Fibroblast of villous mesenchyme (primary cell): ENCODE results near the gene MST1. TPM values are rescaled to one million over a fixed set of nuclear protein-coding genes. Genes with fewer than 3 reads are reported as not detected.

Source experiments
- DNase-seq: peaks from one replicate; pipeline ENCODE4 v3.0.0-alpha.2; 2010; ENCODE audit warnings: low read depth
- H3K4me3 ChIP-seq: 2 replicates; pipeline ENCODE4 v1.5.1; 2011; ENCODE audit warnings: low read depth, mild to moderate bottlenecking, low read length
- CTCF ChIP-seq: IDR thresholded peaks from 2 replicates; pipeline ENCODE4 v1.5.1; 2012; ENCODE audit warnings: low read depth, mild to moderate bottlenecking, low read length; ENCODE audit not compliant: insufficient read depth
- total RNA-seq: library from RNA; depleted of rRNA; stranded (reverse); fragments of >200 nt; gene quantifications from 2 replicates; pipeline ENCODE4 v1.2.3, GENCODE V29; 2012

MST1 gene
- total RNA-seq, 1 donor: 1.7 TPM

DNA sequence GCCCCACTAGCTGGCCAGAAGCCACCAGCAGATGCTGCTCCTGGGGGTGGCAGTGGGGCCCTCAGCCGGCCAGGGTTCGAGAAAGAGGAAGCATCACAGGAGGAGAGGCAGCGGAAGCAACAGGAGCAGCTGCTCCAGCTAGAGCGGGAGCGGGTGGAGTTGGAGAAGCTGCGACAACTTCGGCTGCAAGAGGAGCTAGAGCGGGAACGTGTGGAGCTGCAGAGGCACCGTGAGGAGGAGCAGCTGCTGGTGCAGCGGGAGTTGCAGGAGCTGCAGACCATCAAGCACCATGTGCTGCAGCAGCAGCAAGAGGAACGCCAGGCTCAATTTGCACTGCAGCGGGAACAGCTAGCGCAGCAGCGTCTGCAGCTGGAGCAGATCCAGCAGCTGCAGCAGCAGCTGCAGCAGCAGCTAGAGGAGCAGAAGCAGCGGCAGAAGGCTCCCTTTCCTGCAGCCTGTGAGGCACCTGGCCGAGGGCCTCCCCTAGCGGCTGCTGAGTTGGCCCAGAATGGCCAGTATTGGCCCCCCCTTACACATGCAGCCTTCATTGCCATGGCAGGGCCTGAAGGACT is 32.6 kb downstream of the MST1 start:
- DNase-seq: no peak
- no peak for TF ChIP-seq CTCF
- H3K4me3 ChIP-seq: no peak overlapping the region

DNA sequence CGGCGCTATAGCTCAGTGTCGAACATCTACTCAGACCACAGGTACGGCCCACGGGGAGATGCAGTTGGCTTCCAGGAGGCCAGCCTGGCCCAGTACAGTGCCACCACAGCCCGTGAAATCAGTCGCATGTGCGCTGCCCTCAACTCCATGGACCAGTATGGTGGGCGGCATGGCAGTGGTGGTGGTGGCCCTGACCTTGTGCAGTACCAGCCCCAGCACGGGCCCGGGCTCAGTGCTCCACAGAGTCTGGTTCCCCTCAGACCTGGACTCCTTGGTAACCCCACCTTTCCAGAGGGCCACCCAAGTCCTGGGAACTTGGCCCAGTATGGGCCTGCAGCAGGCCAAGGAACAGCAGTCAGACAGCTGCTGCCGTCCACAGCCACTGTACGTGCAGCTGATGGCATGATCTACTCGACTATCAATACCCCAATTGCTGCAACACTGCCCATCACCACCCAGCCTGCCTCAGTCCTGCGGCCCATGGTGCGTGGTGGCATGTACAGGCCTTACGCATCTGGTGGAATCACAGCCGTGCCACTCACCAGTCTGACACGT is 33.5 kb downstream of the MST1 start:
- no peak for TF ChIP-seq CTCF
- H3K4me3 ChIP-seq: no peak overlapping the region
- DNase-seq: no peak

DNA sequence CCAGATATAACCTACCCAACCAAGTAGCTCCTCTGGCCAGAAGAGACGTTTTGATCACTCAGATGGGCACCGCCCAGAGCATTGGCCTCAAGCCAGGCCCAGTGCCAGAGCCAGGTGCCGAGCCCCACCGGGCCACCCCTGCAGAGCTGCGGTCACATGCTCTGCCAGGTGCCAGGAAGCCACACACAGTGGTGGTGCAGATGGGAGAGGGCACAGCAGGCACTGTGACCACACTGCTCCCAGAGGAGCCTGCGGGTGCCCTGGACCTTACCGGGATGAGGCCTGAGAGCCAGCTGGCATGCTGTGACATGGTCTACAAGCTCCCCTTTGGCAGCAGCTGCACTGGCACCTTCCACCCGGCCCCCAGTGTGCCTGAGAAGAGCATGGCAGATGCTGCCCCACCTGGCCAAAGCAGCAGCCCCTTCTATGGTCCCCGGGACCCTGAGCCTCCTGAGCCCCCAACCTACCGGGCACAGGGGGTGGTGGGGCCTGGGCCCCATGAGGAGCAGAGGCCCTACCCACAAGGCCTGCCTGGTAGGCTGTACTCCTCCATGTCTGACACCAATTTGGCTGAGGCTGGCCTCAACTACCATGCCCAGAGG is 34.2 kb downstream of the MST1 start:
- TF ChIP-seq CTCF: no peak
- DNase-seq: no peak
- no peak overlapping the region for H3K4me3 ChIP-seq

DNA sequence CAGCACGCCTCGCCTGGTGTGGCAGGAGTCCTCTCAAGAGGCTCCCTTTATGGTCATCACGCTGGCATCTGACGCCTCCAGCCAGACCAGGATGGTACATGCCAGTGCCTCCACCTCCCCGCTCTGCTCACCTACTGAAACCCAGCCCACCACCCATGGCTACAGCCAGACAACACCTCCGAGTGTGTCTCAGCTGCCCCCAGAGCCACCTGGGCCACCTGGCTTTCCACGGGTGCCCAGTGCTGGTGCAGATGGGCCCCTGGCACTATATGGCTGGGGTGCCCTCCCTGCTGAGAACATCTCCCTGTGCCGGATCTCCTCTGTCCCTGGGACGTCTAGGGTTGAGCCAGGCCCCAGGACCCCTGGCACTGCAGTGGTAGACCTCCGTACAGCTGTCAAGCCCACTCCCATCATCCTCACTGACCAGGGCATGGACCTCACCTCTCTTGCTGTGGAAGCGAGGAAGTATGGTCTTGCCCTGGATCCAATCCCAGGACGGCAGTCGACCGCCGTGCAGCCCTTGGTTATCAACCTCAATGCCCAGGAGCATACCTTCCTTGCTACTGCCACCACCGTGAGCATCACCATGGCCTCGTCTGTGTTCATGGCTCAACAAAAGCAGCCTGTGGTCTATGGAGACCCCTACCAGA is 35.0 kb downstream of the MST1 start:
- no peak overlapping the region for H3K4me3 ChIP-seq
- DNase-seq: no peak
- no peak for TF ChIP-seq CTCF

DNA sequence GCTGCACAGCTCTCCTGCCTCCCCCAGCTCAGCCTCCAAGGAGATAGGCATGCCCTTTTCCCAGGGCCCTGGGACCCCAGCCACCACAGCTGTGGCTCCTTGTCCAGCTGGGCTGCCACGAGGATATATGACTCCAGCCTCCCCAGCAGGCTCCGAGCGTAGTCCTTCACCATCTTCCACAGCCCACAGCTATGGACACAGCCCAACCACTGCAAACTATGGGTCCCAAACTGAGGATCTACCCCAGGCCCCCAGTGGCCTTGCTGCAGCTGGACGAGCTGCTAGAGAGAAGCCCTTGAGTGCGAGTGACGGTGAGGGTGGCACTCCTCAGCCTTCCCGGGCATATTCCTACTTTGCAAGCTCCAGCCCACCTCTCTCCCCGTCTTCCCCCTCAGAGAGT is 35.7 kb downstream of the MST1 start:
- no peak overlapping the region for H3K4me3 ChIP-seq
- no peak for DNase-seq
- no peak for TF ChIP-seq CTCF

GRCh38 chr3:49652903-49653415 is 36.3 kb downstream of the MST1 start:
- no peak for TF ChIP-seq CTCF
- no peak overlapping the region for H3K4me3 ChIP-seq
- no peak for DNase-seq
